Stimulated activated CD8-positive, alpha-beta memory T cell treated with anti-CD3 and anti-CD28 coated beads, Interleukin-2, amount 100 ng/mL, for 1 hour (primary cell): ENCODE data around the gene CACNB2.

Experiments used
- DNase-seq, 2 donors: peaks; one replicate each; pipeline ENCODE4 v3.0.0-alpha.2; 2020; ENCODE audit warnings: low read depth in 2 of 2

Gene CACNB2

GRCh38 chr10:18450298-18450697, 310.1 kb downstream of the CACNB2 start:
- no peak for DNase-seq

GRCh38 chr10:18455086-18455884, 315.1 kb downstream of the CACNB2 start:
- DNase-seq = no peak

- no peak for DNase-seq
Measured at GRCh38 chr10:18456984-18457383, 316.8 kb downstream of the CACNB2 start.

GRCh38 chr10:18460032-18460431, 319.8 kb downstream of the CACNB2 start:
- no peak for DNase-seq

GRCh38 chr10:18463673-18464211, 323.5 kb downstream of the CACNB2 start:
- DNase-seq = no peak

- no peak for DNase-seq
Measured at GRCh38 chr10:18469125-18469524, 328.9 kb downstream of the CACNB2 start.

GRCh38 chr10:18472977-18473376, 332.8 kb downstream of the CACNB2 start:
- no peak for DNase-seq

GRCh38 chr10:18473424-18474117, 333.3 kb downstream of the CACNB2 start:
- no peak for DNase-seq

GRCh38 chr10:18474118-18474455, 333.9 kb downstream of the CACNB2 start:
- DNase-seq = no peak

GRCh38 chr10:18476076-18476647, 335.9 kb downstream of the CACNB2 start:
- DNase-seq = no peak

GRCh38 chr10:18478354-18478753, 338.1 kb downstream of the CACNB2 start:
- no peak for DNase-seq

- no peak for DNase-seq
Measured at GRCh38 chr10:18479502-18479901, 339.3 kb downstream of the CACNB2 start.

- DNase-seq = no peak
Measured at GRCh38 chr10:18483516-18484186, 343.4 kb downstream of the CACNB2 start.

- no peak for DNase-seq
Measured at GRCh38 chr10:18486438-18486837, 346.2 kb downstream of the CACNB2 start.

- no peak for DNase-seq
Measured at GRCh38 chr10:18490755-18491154, 350.5 kb downstream of the CACNB2 start.

GRCh38 chr10:18497806-18498369, 357.7 kb downstream of the CACNB2 start:
- no peak for DNase-seq

GRCh38 chr10:18498998-18499397, 358.8 kb downstream of the CACNB2 start:
- no peak for DNase-seq

- no peak for DNase-seq
Measured at GRCh38 chr10:18500576-18500975, 360.4 kb downstream of the CACNB2 start.

- no peak for DNase-seq
Measured at GRCh38 chr10:18501198-18501597, 361.0 kb downstream of the CACNB2 start.

GRCh38 chr10:18501629-18502028, 361.4 kb downstream of the CACNB2 start:
- no peak for DNase-seq

GRCh38 chr10:18504161-18504560, 363.9 kb downstream of the CACNB2 start:
- DNase-seq = no peak
